Measurements from ENCODE around the gene TESK2.
"Not testable (repeated sequence)": the region's sequence is repeated elsewhere in the genome, so short reads cannot be mapped to it uniquely, and the experiment has no call there.

Gene TESK2

GRCh38 chr1:45375104-45376090 is 115.6 kb downstream of the TESK2 start:
- no peak for DNase-seq (ENCODE audit: low read depth)

- DNase-seq (ENCODE audit: low read depth) = no peak
Measured at GRCh38 chr1:45373573-45373972, 117.4 kb downstream of the TESK2 start.

- no peak for DNase-seq (ENCODE audit: low read depth)
Measured at GRCh38 chr1:45370575-45370974, 120.4 kb downstream of the TESK2 start.

- no peak for DNase-seq (ENCODE audit: low read depth)
Measured at GRCh38 chr1:45365051-45365450, 125.9 kb downstream of the TESK2 start.

GRCh38 chr1:45364294-45364693 is 126.7 kb downstream of the TESK2 start:
- no peak for DNase-seq (ENCODE audit: low read depth)

GRCh38 chr1:45360981-45361380 is 130.0 kb downstream of the TESK2 start:
- not testable (repeated sequence) for DNase-seq (ENCODE audit: low read depth)

GRCh38 chr1:45359882-45360513 is 131.0 kb downstream of the TESK2 start:
- DNase-seq (ENCODE audit: low read depth) = no peak

- DNase-seq (ENCODE audit: low read depth) = no peak
Measured at GRCh38 chr1:45356186-45356585, 134.8 kb downstream of the TESK2 start.

GRCh38 chr1:45355683-45356082 is 135.3 kb downstream of the TESK2 start:
- no peak for DNase-seq (ENCODE audit: low read depth)

GRCh38 chr1:45354838-45355237 is 136.1 kb downstream of the TESK2 start:
- DNase-seq (ENCODE audit: low read depth) = no peak

- no peak for DNase-seq (ENCODE audit: low read depth)
Measured at GRCh38 chr1:45353685-45354084, 137.3 kb downstream of the TESK2 start.

GRCh38 chr1:45351508-45351907 is 139.5 kb downstream of the TESK2 start:
- DNase-seq (ENCODE audit: low read depth) = no peak

GRCh38 chr1:45348966-45349677 is 141.8 kb downstream of the TESK2 start:
- no peak for DNase-seq (ENCODE audit: low read depth)

- no peak for DNase-seq (ENCODE audit: low read depth)
Measured at GRCh38 chr1:45348609-45348965, 142.4 kb downstream of the TESK2 start.

GRCh38 chr1:45348020-45348419 is 142.9 kb downstream of the TESK2 start:
- DNase-seq (ENCODE audit: low read depth) = no peak

- no peak for DNase-seq (ENCODE audit: low read depth)
Measured at GRCh38 chr1:45346473-45346872, 144.5 kb downstream of the TESK2 start.

GRCh38 chr1:45345014-45345413 is 145.9 kb downstream of the TESK2 start:
- DNase-seq (ENCODE audit: low read depth) = no peak

- DNase-seq (ENCODE audit: low read depth) = no peak
Measured at GRCh38 chr1:45344499-45344898, 146.5 kb downstream of the TESK2 start.

GRCh38 chr1:45340816-45341466 is 150.0 kb downstream of the TESK2 start:
- no peak for DNase-seq (ENCODE audit: low read depth)

- peak; percentile 95 for DNase-seq (ENCODE audit: low read depth)
Measured at GRCh38 chr1:45339789-45340558, 151.0 kb downstream of the TESK2 start, which contains the start of the genes MUTYH and TOE1. TSS of gene MUTYH (minus strand) at chr1:45340440. CDS start at chr1:45334505, 5,935 bp downstream. TSS of gene TOE1 (plus strand) at chr1:45340170. CDS start at chr1:45340253, 83 bp downstream.
